Colonic mucosa (tissue), 4 donors: Measurements from ENCODE around the gene CELSR3. TPM values are rescaled to one million over a fixed set of nuclear protein-coding genes. Genes with fewer than 3 reads are reported as not detected.

Experiments
- DNase-seq: peaks from one replicate; pipeline ENCODE4 v3.0.0-alpha.2; 2020
- H3K27ac ChIP-seq: fragments of 200-600 bp; one replicate; pipeline ENCODE4 v1.8.0; 2021
- H3K27me3 ChIP-seq: fragments of 200-600 bp; one replicate; pipeline ENCODE4 v1.8.0; 2021
- H3K36me3 ChIP-seq: fragments of 200-600 bp; one replicate; pipeline ENCODE4 v1.8.0; 2021
- H3K4me1 ChIP-seq: fragments of 200-600 bp; one replicate; pipeline ENCODE4 v1.8.0; 2021; ENCODE audit warnings: mild to moderate bottlenecking
- H3K4me3 ChIP-seq: fragments of 200-600 bp; one replicate; pipeline ENCODE4 v1.8.0; 2021
- H3K9ac ChIP-seq, 2 donors: one replicate each; pipeline ENCODE4 v1.7.0; 2013; ENCODE audit warnings: control low read depth in 2 of 2, low read depth in 2 of 2, low read length in 2 of 2
- H3K9me3 ChIP-seq: fragments of 200-600 bp; one replicate; pipeline ENCODE4 v1.8.0; 2021
- intact Hi-C: fragments of 100-400 bp; cut with DNase I; formaldehyde crosslinking; loops from one replicate; pipeline ENCODE4 v1.14.1; 2022
- total RNA-seq, 2 donors: library from RNA; stranded (reverse); fragmentation: NEBNext Ultra II Directional in 1 of 2; extraction: Animal tissue kit (Norgen Biotek cat#: 25700) in 1 of 2; gene quantifications; one replicate each; pipeline ENCODE4 v1.2.1, GENCODE V29; 2021
- TF ChIP-seq, protein P1 (sequence below): fragments of 200-600 bp; IDR thresholded peaks from one replicate; pipeline ENCODE4 v1.8.0; 2022; ENCODE audit warnings: antibody characterized with exemption, mild to moderate bottlenecking
- donor health status: healthy.
- donor health status: DM: no; HTN: no; CAD: no.
- donor health status: DM: no; HTN: no; CAD: no.

Gene CELSR3
- total RNA-seq, 2 donors from 2014 or later: 1.3 to 2.0 TPM

DNA sequence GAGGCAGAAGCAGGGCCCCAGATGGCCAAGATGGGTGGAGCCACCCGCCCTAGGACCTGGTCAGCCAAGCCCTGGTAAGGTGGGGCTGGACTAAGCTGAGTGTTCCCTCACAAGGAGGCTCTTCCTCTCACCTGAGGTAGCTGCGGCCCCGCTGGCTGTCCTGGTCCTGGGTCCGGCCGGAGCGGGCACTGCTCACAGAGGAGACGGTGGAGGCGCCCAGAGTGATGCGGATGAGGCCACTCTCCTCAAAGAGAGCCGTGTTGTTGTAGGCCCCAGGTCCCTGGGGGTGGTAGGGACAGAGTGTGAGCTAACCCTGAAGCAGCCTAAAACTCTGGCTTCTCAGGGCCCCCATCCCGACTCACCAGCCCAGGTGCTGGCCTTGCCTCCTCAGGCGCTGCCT, 20.1 kb downstream of the CELSR3 start:
- intact Hi-C loops: no loop called here
- Histone ChIP-seq H3K27me3 (no peaks in the 10 kb centered on the region), H3K9me3 (no peaks in the 10 kb centered on the region), H3K4me1 (no peaks in the 10 kb centered on the region), H3K36me3 (no peaks in the 10 kb centered on the region), H3K9ac (no peak overlapping the region), H3K4me3 (no peak overlapping the region), H3K27ac (no peak overlapping the region)
- TF ChIP-seq, protein P1, sequence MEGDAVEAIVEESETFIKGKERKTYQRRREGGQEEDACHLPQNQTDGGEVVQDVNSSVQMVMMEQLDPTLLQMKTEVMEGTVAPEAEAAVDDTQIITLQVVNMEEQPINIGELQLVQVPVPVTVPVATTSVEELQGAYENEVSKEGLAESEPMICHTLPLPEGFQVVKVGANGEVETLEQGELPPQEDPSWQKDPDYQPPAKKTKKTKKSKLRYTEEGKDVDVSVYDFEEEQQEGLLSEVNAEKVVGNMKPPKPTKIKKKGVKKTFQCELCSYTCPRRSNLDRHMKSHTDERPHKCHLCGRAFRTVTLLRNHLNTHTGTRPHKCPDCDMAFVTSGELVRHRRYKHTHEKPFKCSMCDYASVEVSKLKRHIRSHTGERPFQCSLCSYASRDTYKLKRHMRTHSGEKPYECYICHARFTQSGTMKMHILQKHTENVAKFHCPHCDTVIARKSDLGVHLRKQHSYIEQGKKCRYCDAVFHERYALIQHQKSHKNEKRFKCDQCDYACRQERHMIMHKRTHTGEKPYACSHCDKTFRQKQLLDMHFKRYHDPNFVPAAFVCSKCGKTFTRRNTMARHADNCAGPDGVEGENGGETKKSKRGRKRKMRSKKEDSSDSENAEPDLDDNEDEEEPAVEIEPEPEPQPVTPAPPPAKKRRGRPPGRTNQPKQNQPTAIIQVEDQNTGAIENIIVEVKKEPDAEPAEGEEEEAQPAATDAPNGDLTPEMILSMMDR: no peak
- DNase-seq: no peak

DNA sequence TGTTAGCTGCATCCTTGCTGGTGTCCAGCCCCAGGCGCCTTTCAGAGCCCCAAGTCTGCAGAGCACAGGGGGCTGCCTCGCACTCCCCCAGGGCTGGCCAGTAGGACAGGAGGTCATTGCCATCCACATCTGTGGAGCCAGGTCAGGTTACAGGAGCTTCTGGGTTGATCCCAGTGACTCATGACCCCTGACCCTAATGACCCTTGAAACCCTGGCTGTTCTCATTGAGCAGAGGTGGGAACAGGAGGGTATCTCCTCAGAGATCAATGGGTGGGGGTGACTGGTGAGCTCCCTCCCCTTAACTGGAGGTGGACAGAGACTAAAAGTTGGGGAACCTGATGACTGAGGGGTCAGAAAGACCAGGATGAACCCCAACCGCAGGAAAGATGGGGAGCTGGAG, 21.3 kb downstream of the CELSR3 start:
- Histone ChIP-seq H3K9ac (no peak overlapping the region), H3K27me3 (no peaks in the 10 kb centered on the region), H3K27ac (no peak overlapping the region), H3K4me3 (no peak overlapping the region), H3K9me3 (no peaks in the 10 kb centered on the region), H3K4me1 (no peaks in the 10 kb centered on the region), H3K36me3 (no peaks in the 10 kb centered on the region)
- DNase-seq: no peak
- intact Hi-C loops: no loop called here
- TF ChIP-seq, protein P1: no peak

DNA sequence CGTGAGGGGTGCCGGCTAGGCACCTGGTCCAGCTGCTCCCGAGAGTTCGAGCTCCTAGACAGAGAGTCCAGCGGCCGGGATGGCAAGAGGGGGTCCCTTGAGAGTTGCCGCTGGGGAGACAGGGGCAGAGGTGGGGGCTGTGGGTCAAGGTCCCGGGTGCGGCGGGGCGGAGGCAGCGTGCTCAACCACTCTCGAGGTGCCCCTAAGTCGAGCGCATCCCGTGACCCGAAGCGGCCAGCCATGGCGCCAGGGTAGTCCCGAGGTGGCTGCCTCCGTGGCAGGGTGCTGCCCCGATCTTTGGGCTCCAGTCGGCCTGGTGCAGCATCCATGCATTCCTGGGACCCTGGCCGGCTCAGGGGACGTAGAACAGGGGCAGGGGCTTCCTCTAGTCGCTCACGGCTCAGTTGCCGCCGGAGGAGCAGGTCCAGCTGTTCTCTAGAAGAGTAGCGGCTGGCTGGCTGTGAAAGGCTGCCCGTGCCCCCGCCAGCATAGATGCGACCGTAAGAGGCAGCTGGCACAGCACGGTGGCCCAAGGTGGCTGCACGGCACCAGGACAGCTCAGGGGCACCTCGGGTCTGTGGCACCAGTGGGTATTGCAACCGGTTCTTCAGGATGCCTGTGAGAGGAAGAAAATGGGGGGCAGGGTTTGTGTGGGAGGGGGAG, 22.6 kb downstream of the CELSR3 start:
- no peaks in the 10 kb centered on the region for H3K36me3 ChIP-seq
- no peak overlapping the region for H3K27ac ChIP-seq
- intact Hi-C loops: loop anchor here (10.0 kb wide), 1 partner anchor 175 kb away; a partner anchor contains a TSS
- no peaks in the 10 kb centered on the region for H3K27me3 ChIP-seq
- no peaks in the 10 kb centered on the region for H3K9me3 ChIP-seq
- H3K4me1 ChIP-seq: no peaks in the 10 kb centered on the region
- TF ChIP-seq, protein P1: no peak
- no peak overlapping the region for H3K4me3 ChIP-seq
- no peak overlapping the region for H3K9ac ChIP-seq
- no peak for DNase-seq

DNA sequence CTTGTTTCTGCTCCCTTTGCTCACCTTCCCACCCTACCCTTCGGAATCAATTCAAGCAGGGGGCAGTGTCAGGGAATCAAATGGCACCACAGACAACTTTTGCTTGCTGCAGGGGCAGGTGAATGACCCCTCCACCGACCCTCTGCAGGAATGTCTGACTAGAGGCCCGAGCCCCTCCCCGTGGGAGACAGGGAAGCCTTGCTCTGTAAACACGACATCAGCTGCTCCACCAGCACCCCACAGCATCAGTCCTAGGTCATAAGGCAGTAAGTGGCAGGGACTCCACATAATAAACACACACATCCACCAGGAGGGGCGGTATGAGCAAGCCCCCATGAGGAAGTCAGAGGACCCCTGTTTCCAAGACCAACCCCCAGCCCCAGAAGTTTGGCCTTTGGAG, 25.4 kb downstream of the CELSR3 start:
- peaks cover 6% of the 10 kb centered on the region for H3K36me3 ChIP-seq
- no peaks in the 10 kb centered on the region for H3K27me3 ChIP-seq
- intact Hi-C loops: loop anchor here (10.0 kb wide), 1 partner anchor 173 kb away; a partner anchor contains a TSS
- H3K9ac ChIP-seq: peak overlapping the region in 1 of 2 donors; percentile 40
- no peak for DNase-seq
- TF ChIP-seq, protein P1: no peak
- H3K9me3 ChIP-seq: no peaks in the 10 kb centered on the region
- H3K4me3 ChIP-seq: no peak overlapping the region
- H3K27ac ChIP-seq: no peak overlapping the region
- peaks cover 4% of the 10 kb centered on the region for H3K4me1 ChIP-seq

DNA sequence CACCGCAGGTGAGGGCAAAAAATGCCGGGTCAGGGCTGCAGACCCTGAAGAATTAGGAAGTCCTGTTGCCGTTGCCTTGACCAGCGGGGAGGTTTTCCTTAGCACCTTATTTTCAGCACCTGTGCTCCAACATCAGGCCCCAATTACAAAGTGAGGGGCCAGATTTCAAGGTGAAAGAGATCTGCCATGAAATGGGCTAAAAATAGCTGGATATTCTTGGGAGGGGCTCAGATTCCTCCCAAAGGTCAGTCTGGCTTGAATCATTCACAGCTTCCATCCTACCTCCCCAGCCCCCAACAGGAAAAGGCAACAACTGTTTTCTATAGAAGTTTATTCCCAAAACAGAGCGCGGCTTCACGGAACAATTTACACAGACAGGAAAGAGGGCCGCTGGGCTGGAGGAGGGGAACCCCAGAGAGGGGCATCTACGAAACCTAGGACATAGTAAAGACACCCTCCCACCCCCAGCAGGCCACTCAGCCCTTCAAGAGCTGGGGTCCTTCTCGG, 26.5 kb downstream of the CELSR3 start:
- no peaks in the 10 kb centered on the region for H3K27me3 ChIP-seq
- H3K9me3 ChIP-seq: no peaks in the 10 kb centered on the region
- H3K36me3 ChIP-seq: peaks cover 6% of the 10 kb centered on the region
- intact Hi-C loops: loop anchor here (10.0 kb wide), 1 partner anchor 171 kb away; a partner anchor contains a TSS
- TF ChIP-seq, protein P1: no peak
- DNase-seq: no peak
- H3K4me3 ChIP-seq: peak overlapping the region; percentile 87
- peak overlapping the region; percentile 57 to 79 for H3K9ac ChIP-seq
- peak overlapping the region; percentile 78 for H3K27ac ChIP-seq
- peaks cover 4% of the 10 kb centered on the region for H3K4me1 ChIP-seq
